ENCODE measurements around the gene ADI1.

GRCh38 chr2:3487028-3487425, 32.3 kb downstream of the ADI1 start:
- TF ChIP-seq POLR2A (IDR thresholded peaks at IDR 0.05) (no peak), CTCF (IDR thresholded peaks at IDR 0.05 in 4 of 5, conservative IDR thresholded peaks at IDR 0.05 in 1 of 5) (no peak)
